Thymus (tissue), 11 donors: ENCODE data around the gene GPD2. TPM values are rescaled to one million over a fixed set of nuclear protein-coding genes. Genes with fewer than 3 reads are reported as not detected.

ENCODE experiments used
- DNase-seq, 9 donors: peaks; one replicate each; pipeline ENCODE4 v3.0.0-alpha.2; 2013; ENCODE audit warnings: low spot score in 9 of 9, low read depth in 6 of 9, missing footprints in 1 of 9
- H3K27ac ChIP-seq, 2 donors: one replicate each; pipeline ENCODE4 v1.5.1; 2013; ENCODE audit warnings: control low read depth in 1 of 2, low read depth in 1 of 2, low read length in 1 of 2, mild to moderate bottlenecking in 1 of 2, moderate library complexity in 1 of 2
- H3K27me3 ChIP-seq, 2 donors: one replicate each; pipeline ENCODE4 v1.5.1; 2013; ENCODE audit warnings: low read length in 1 of 2; ENCODE audit not compliant: control insufficient read depth in 2 of 2, insufficient read depth in 1 of 2
- H3K36me3 ChIP-seq, 2 donors: one replicate each; pipeline ENCODE4 v1.5.1; 2013; ENCODE audit warnings: low read length in 1 of 2, mild to moderate bottlenecking in 1 of 2, moderate library complexity in 1 of 2; ENCODE audit not compliant: control insufficient read depth in 2 of 2, insufficient read depth in 2 of 2
- H3K4me1 ChIP-seq, 2 donors: one replicate each; pipeline ENCODE4 v1.5.1; 2013; ENCODE audit warnings: low read length in 2 of 2; ENCODE audit not compliant: control insufficient read depth in 2 of 2, insufficient read depth in 2 of 2
- H3K4me3 ChIP-seq, 2 donors: one replicate each; pipeline ENCODE4 v1.5.1; 2013; ENCODE audit warnings: low read length in 2 of 2, control low read depth in 1 of 2, mild to moderate bottlenecking in 1 of 2
- H3K9me3 ChIP-seq, 2 donors: one replicate each; pipeline ENCODE4 v1.5.1; 2013; ENCODE audit warnings: low read length in 1 of 2, mild to moderate bottlenecking in 1 of 2; ENCODE audit not compliant: control insufficient read depth in 2 of 2, insufficient read depth in 1 of 2
- WGBS: extraction: QIAGEN DNeasy Blood & Tissue Kit; methylation state at CpG from one replicate; pipeline ENCODE4 v1.1.7; 2013; 5-methylcytosine and 5-hydroxymethylcytosine counted together
- polyA plus RNA-seq: library from polyadenylated mRNA; stranded (reverse); fragments of 200-250 nt; gene quantifications from one replicate; pipeline ENCODE4 v1.2.3, GENCODE V29; 2013
- total RNA-seq: library from RNA; stranded (reverse); fragments of 120-200 nt; gene quantifications from one replicate; pipeline ENCODE4 v1.2.4, GENCODE V29; 2013
- donor health status: healthy.

Gene GPD2
- total and polyA plus RNA-seq, 2 donors, result 6.5 to 19.6 TPM

DNA sequence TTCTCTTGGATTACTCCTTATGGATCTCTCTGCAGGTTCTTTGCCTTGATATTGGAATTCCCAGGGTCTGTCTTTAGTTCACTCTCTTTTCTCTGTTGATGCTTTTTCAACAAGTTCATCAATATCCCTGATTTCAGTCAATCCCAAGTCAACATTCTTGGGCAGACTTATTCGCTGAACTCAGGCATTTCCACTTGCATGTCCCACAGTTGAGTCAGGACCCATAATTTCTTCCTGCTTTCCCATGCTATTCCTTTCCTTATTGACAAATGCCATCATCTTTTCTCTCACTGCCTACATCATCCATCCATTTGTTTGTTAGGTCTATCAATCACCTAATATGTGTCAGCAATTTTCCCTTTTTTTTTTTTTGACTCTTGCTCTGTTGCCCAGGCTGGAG is 11.6 kb downstream of the GPD2 start:
- Histone ChIP-seq H3K4me1 (no peaks in the 10 kb centered on the region), H3K27ac (no peak overlapping the region), H3K27me3 (no peaks in the 10 kb centered on the region), H3K4me3 (no peak overlapping the region), H3K9me3 (no peaks in the 10 kb centered on the region), H3K36me3 (no peaks in the 10 kb centered on the region)
- WGBS, result 98% methylated on average over 1 of the region's 1 CpG
- no peak for DNase-seq

DNA sequence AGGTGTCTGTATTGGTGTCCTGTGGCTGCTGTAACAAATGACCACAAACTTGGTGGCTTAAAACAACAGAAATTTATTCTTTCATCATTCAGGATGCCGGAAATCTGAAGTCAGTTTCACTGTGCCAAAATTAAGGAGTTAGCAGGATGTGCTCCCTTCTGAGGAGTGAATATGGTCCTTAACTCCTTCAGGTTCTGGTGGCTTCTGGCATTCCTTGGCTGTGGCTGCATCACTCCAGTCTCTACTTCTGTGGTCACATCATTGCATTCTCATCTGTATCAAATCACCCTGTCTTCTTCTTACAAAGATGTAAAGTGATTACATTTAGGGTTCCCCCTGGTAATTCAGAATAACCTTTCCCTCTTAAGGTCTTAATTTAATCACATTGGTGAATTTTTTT is 12.6 kb downstream of the GPD2 start:
- 98% methylated on average over 1 of the region's 1 CpG for WGBS
- no peak overlapping the region for H3K4me3 ChIP-seq
- no peak overlapping the region for H3K27ac ChIP-seq

DNA sequence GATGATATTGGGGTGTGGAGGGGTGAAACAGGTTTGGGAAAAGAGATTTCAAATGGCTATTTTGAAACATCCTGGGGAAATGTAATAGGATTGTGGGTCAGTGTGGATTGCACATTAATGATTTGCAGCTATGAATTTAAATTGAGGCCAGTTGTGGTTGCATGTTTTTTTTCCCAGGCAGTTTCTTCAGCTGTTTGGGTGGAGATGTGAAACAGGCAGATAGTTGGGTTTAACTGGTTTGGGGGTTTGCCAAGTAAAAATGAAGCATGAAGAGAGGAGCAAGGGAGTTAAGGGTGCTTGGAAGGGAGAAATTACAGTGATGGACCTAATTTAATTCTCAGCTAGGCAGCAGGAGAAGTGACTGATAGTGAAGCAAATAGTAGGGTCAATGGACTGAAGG is 16.8 kb downstream of the GPD2 start:
- no peak overlapping the region for H3K4me3 ChIP-seq
- no peaks in the 10 kb centered on the region for H3K4me1 ChIP-seq
- no peaks in the 10 kb centered on the region for H3K9me3 ChIP-seq
- no peak overlapping the region for H3K27ac ChIP-seq
- H3K27me3 ChIP-seq, result no peaks in the 10 kb centered on the region
- DNase-seq, result no peak
- H3K36me3 ChIP-seq, result no peaks in the 10 kb centered on the region

More for the DNA sequence above, 12.6 kb downstream of the GPD2 start:
- no peaks in the 10 kb centered on the region for H3K4me1 ChIP-seq
- no peaks in the 10 kb centered on the region for H3K36me3 ChIP-seq
- no peaks in the 10 kb centered on the region for H3K27me3 ChIP-seq
- H3K9me3 ChIP-seq, result no peaks in the 10 kb centered on the region
- no peak for DNase-seq

DNA sequence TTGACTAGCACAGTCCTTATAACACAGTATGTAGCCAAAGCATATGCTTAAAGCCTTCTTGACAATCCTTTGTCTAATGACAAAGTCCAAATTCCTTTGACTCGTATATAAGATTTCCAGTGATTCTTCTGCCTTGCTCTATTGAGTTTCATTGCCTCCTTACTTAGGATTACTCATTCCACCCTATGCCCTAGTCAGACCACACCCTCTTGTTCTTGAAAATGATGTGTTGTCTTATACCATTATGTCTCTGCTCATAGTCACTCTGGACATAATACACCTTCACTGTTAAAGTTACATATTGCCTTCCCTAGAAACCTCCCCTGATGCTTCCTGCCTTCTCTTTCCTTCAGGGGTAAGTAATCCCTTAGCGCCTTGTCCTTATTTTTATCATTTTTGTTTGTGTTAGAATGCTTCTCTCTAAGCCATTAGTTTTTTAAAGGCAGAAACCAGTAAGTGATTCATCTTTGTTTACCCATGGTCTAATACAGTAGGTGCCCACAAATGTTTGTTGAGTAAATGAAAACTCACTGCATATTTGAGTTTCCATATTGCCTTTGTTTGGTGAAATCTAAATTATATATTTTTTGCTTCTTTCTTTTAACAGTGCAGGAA is 19.3 kb downstream of the GPD2 start:
- Histone ChIP-seq H3K4me3 (no peak overlapping the region), H3K4me1 (no peaks in the 10 kb centered on the region), H3K27ac (no peak overlapping the region), H3K27me3 (no peaks in the 10 kb centered on the region), H3K36me3 (no peaks in the 10 kb centered on the region), H3K9me3 (no peaks in the 10 kb centered on the region)
- 96% methylated on average over 2 of the region's 2 CpGs for WGBS
- no peak for DNase-seq

DNA sequence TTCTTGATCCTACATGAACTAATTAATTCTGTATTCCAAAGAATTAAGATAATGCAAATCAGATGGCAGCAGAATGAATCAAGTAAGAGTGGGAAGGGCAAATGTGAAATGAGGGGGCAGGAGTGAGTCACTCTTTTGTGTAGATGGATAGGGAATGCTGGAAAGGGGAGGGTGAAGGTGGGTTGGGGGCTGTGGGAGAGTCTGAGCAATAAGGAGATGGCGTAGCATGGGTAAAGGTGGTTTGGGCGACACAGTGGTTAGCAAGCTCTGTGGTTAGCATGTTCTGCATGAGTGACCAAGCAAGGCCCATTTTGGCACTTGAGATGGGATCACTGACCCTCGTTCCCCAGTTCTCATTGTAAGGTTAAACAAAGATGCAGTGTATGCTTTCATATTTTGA is 20.4 kb downstream of the GPD2 start:
- Histone ChIP-seq H3K9me3 (no peaks in the 10 kb centered on the region), H3K27me3 (no peaks in the 10 kb centered on the region), H3K36me3 (no peaks in the 10 kb centered on the region), H3K27ac (no peak overlapping the region), H3K4me3 (no peak overlapping the region), H3K4me1 (no peaks in the 10 kb centered on the region)
- 93% methylated on average over 3 of the region's 3 CpGs for WGBS
- no peak for DNase-seq

DNA sequence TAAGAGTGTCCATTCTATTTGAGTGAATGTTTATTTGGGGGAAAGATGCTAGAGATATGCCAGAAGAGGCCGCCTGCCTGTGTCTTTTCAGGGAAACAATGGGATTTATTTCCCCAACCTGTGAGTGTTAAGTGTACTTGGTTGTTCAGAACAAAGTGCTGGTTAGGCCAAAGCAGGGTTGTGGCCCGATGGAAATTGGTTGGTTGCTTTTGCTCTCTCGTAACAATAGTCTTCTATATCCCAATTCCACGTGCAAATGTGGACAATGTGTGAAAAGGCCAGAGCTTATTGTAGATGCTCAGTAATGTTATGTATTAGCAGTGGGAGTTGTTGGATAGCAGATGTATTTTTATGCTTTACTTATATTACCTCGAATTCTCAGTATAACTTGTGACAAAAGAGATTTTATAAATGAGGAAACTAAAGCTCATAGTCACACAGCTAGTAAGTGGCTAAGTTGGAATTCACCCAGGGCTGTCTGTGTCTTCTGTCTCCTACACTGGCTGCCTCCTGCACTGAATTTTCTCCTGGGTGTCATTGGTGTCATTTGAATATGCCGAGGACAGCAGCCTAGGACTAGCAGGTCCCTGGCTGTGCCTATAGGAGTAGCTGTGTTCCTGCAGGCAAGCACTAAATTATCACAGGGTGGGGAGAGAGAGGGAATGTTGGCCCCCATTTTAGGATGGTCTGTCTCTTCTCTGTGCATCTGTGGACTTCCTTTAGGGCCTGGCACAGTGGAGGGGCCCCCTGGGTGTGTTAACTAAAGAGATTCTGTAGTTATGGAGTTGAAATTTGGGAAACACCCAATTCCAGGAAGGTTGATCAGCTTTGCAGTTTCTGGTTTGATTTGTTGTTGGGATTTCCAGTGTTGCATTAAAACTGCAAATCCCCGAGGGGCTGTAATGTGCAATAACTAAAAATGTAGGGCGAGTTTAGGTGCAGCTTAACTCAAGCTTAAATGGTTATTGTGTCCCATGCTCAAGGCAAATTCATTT is 21.6 kb downstream of the GPD2 start:
- WGBS, result 93% methylated on average over 8 of the region's 8 CpGs
- Histone ChIP-seq H3K36me3 (no peaks in the 10 kb centered on the region), H3K4me3 (no peak overlapping the region), H3K27me3 (no peaks in the 10 kb centered on the region), H3K27ac (no peak overlapping the region), H3K4me1 (no peaks in the 10 kb centered on the region), H3K9me3 (no peaks in the 10 kb centered on the region)
- no peak for DNase-seq

DNA sequence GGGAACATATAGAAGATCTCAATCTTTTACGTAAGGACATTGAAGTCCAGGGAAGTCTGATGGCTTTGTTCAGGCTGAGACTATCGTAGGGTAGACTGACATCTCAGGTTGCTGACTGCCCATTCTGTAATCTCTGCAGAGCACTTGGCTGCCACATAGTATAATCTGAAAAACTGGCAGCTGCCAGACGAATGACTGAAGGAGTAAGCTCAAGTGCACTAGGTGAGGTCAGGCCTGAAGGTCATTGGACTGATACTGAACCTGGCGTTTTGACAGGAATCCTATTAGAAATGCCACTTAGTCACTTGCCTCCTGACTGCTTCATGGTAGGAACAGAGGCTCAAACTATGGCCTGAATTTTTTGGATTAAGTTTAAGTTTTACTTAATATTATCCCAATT is 23.5 kb downstream of the GPD2 start:
- no peak for DNase-seq
- Histone ChIP-seq H3K4me1 (no peaks in the 10 kb centered on the region), H3K36me3 (no peaks in the 10 kb centered on the region), H3K27me3 (no peaks in the 10 kb centered on the region), H3K27ac (no peak overlapping the region), H3K4me3 (no peak overlapping the region), H3K9me3 (no peaks in the 10 kb centered on the region)
- WGBS, result 97% methylated on average over 4 of the region's 4 CpGs

DNA sequence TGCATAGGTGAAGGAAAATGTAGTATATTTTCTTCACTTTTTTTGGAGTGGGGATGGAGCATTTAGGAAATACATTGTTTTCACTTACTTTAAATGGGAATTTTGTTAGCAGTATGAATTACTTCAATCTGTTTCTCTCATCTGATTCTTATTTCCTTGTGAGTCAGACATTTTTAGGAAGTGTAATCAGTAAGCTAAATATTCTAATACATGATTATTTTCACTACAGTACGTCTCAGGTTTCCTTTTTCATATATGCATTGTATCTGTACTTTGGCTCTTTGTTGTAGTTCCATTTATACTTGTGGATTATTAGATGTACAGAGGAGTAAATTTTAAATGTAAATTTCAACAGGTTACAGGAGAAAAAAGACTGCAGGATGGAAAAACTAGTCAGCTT is 27.9 kb downstream of the GPD2 start:
- H3K27me3 ChIP-seq, result no peaks in the 10 kb centered on the region
- no peak for DNase-seq
- H3K27ac ChIP-seq, result no peak overlapping the region
- whole genome bisulfite sequencing, result 95% methylated on average over 1 of the region's 1 CpG
- no peaks in the 10 kb centered on the region for H3K36me3 ChIP-seq
- no peaks in the 10 kb centered on the region for H3K4me1 ChIP-seq
- no peaks in the 10 kb centered on the region for H3K9me3 ChIP-seq
- H3K4me3 ChIP-seq, result no peak overlapping the region

DNA sequence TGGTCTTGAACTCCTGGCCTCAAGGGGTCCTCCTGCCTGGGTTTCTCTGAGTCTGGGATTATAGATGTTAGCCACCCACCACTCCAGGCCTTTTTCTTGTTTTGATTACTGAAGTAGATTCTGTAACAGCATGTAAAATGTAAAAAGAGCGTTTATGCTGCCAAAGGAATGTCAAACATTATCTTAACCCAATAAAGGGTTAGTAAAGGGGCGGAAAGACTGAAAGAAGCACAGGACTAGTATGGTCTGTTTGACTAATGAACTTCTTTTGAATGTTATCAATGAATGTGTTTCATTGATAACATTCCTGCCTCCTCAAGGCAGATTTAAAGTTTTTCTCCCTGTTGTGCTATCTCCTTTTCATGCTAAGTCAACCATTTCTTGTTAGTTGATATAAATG is 29.4 kb downstream of the GPD2 start:
- no peak overlapping the region for H3K27ac ChIP-seq
- H3K4me1 ChIP-seq, result no peaks in the 10 kb centered on the region
- H3K36me3 ChIP-seq, result no peaks in the 10 kb centered on the region
- WGBS, result 94% methylated on average over 2 of the region's 2 CpGs
- H3K4me3 ChIP-seq, result no peak overlapping the region
- H3K9me3 ChIP-seq, result no peaks in the 10 kb centered on the region
- no peak for DNase-seq
- H3K27me3 ChIP-seq, result no peaks in the 10 kb centered on the region
